H9 (cell line): ENCODE results near the gene OSBP2. TPM values are rescaled to one million over a fixed set of nuclear protein-coding genes. Genes with fewer than 3 reads are reported as not detected.

Experiments used
- DNase-seq: peaks from one replicate; pipeline ENCODE4 v3.0.0-alpha.2; 2017
- H2AFZ ChIP-seq: one replicate; pipeline ENCODE4 v1.6.1; 2013; ENCODE audit warnings: mild to moderate bottlenecking, low read length, control low read depth, moderate library complexity
- H2AK5ac ChIP-seq: 2 replicates; pipeline ENCODE4 v1.6.1; 2013; ENCODE audit warnings: low read length, control low read depth, mixed read lengths; ENCODE audit not compliant: insufficient read length
- H2BK120ac ChIP-seq: one replicate; pipeline ENCODE4 v1.6.1; 2013; ENCODE audit warnings: low read depth, mild to moderate bottlenecking, low read length, control low read depth, inconsistent platforms; ENCODE audit not compliant: poor library complexity, severe bottlenecking
- H2BK12ac ChIP-seq: 2 replicates; pipeline ENCODE4 v1.6.1; 2013; ENCODE audit warnings: low read length, control low read depth, mixed read lengths, low read depth; ENCODE audit not compliant: insufficient read length
- H2BK15ac ChIP-seq: 2 replicates; pipeline ENCODE4 v1.6.1; 2013; ENCODE audit warnings: low read depth, low read length, control low read depth
- H2BK20ac ChIP-seq: one replicate; pipeline ENCODE4 v1.6.1; 2013; ENCODE audit warnings: low read depth, mild to moderate bottlenecking, low read length, control low read depth, inconsistent platforms; ENCODE audit not compliant: poor library complexity, severe bottlenecking
- H2BK5ac ChIP-seq: 2 replicates; pipeline ENCODE4 v1.6.1; 2013; ENCODE audit warnings: low read length, control low read depth, mixed read lengths; ENCODE audit not compliant: insufficient read length
- H3K14ac ChIP-seq: 2 replicates; pipeline ENCODE4 v1.6.1; 2013; ENCODE audit warnings: low read length, control low read depth; ENCODE audit not compliant: insufficient read depth
- H3K18ac ChIP-seq: 2 replicates; pipeline ENCODE4 v1.6.1; 2013; ENCODE audit warnings: low read depth, mild to moderate bottlenecking, mixed read lengths, low read length, control low read depth; ENCODE audit not compliant: insufficient read length
- H3K23ac ChIP-seq: 2 replicates; pipeline ENCODE4 v1.6.1; 2013; ENCODE audit warnings: low read length, control low read depth, mixed read lengths, low read depth; ENCODE audit not compliant: insufficient read length
- H3K23me2 ChIP-seq: 2 replicates; pipeline ENCODE4 v1.6.1; 2013; ENCODE audit warnings: low read depth, mild to moderate bottlenecking, mixed read lengths, low read length, control low read depth; ENCODE audit not compliant: insufficient read length, poor library complexity, severe bottlenecking
- H3K27ac ChIP-seq: 2 replicates; pipeline ENCODE4 v1.5.1; 2013; ENCODE audit warnings: low read length, control low read depth, mixed read lengths, low read depth; ENCODE audit not compliant: insufficient read length
- H3K27me3 ChIP-seq: 2 replicates; pipeline ENCODE4 v1.6.1; 2013; ENCODE audit warnings: low read length, control low read depth, inconsistent platforms; ENCODE audit not compliant: insufficient read depth
- H3K4ac ChIP-seq: 2 replicates; pipeline ENCODE4 v1.6.1; 2013; ENCODE audit warnings: low read depth, mild to moderate bottlenecking, control low read depth, inconsistent platforms, low read length, moderate library complexity
- H3K4me1 ChIP-seq: 2 replicates; pipeline ENCODE4 v1.6.1; 2013; ENCODE audit warnings: low read length, control low read depth, inconsistent platforms; ENCODE audit not compliant: insufficient read depth
- H3K4me2 ChIP-seq: 2 replicates; pipeline ENCODE4 v1.6.1; 2013; ENCODE audit warnings: low read length, control low read depth, mixed read lengths; ENCODE audit not compliant: insufficient read length, insufficient read depth
- H3K56ac ChIP-seq: 2 replicates; pipeline ENCODE4 v1.6.1; 2013; ENCODE audit warnings: low read depth, mild to moderate bottlenecking, mixed read lengths, low read length, control low read depth; ENCODE audit not compliant: insufficient read length
- H3K79me1 ChIP-seq: 2 replicates; pipeline ENCODE4 v1.6.1; 2013; ENCODE audit warnings: low read depth, mild to moderate bottlenecking, moderate library complexity, low read length, control low read depth, inconsistent platforms; ENCODE audit not compliant: insufficient read depth, poor library complexity, severe bottlenecking
- H3K79me2 ChIP-seq: 2 replicates; pipeline ENCODE4 v1.6.1; 2013; ENCODE audit warnings: low read length, control low read depth, inconsistent platforms; ENCODE audit not compliant: insufficient read depth
- H3K9ac ChIP-seq: 2 replicates; pipeline ENCODE4 v1.6.1; 2013; ENCODE audit warnings: low read length, control low read depth, mixed read lengths; ENCODE audit not compliant: insufficient read length; ENCODE audit errors: extremely low read depth
- H3K9me3 ChIP-seq: one replicate; pipeline ENCODE4 v1.6.1; 2013; ENCODE audit warnings: low read depth, low read length, inconsistent platforms; ENCODE audit not compliant: control insufficient read depth
- H3T11ph ChIP-seq: one replicate; pipeline ENCODE4 v1.6.1; 2013; ENCODE audit warnings: mild to moderate bottlenecking, low read length, control low read depth, inconsistent platforms
- H4K20me1 ChIP-seq: one replicate; pipeline ENCODE4 v1.6.1; 2013; ENCODE audit not compliant: control insufficient read depth, insufficient read length, insufficient read depth
- H4K5ac ChIP-seq: 2 replicates; pipeline ENCODE4 v1.6.1; 2013; ENCODE audit warnings: low read depth, mild to moderate bottlenecking, mixed read lengths, low read length, control low read depth; ENCODE audit not compliant: insufficient read length
- H4K8ac ChIP-seq: replicated peaks from 2 replicates; pipeline ENCODE4 v1.6.1; 2013; ENCODE audit warnings: low read length, control low read depth, mixed read lengths, low read depth; ENCODE audit not compliant: insufficient read length
- H4K91ac ChIP-seq: 2 replicates; pipeline ENCODE4 v1.6.1; 2013; ENCODE audit warnings: low read depth, mild to moderate bottlenecking, moderate library complexity, mixed read lengths, low read length, control low read depth; ENCODE audit not compliant: insufficient read length
- H3K27ac Mint-ChIP-seq, 3 experiments: 2 replicates in 2 of 3; 3 replicates in 1 of 3; pipeline ENCODE4 v1.8.0; 2020 to 2021; ENCODE audit warnings: mixed read lengths in 3 of 3, mild to moderate bottlenecking in 1 of 3, moderate library complexity in 1 of 3
- H3K27me3 Mint-ChIP-seq: 2 replicates; pipeline ENCODE4 v1.8.0; 2021; ENCODE audit warnings: low read depth, mild to moderate bottlenecking, moderate library complexity, mixed read lengths
- H3K36me3 Mint-ChIP-seq, 3 experiments: 2 replicates in 2 of 3; 3 replicates in 1 of 3; pipeline ENCODE4 v1.8.0; 2020 to 2021; ENCODE audit warnings: low read depth in 3 of 3, mixed read lengths in 3 of 3; ENCODE audit not compliant: insufficient read depth in 1 of 3
- H3K4me1 Mint-ChIP-seq, 2 experiments: 2 replicates each; pipeline ENCODE4 v1.8.0; 2020; ENCODE audit warnings: mixed read lengths in 2 of 2
- H3K4me3 Mint-ChIP-seq, 2 experiments: 2 replicates in 1 of 2; 3 replicates in 1 of 2; pipeline ENCODE4 v1.8.0; 2020 to 2021; ENCODE audit warnings: mild to moderate bottlenecking in 2 of 2, mixed read lengths in 2 of 2, moderate library complexity in 1 of 2
- H3K9me3 Mint-ChIP-seq, 2 experiments: 2 replicates in 1 of 2; 3 replicates in 1 of 2; pipeline ENCODE4 v1.8.0; 2020; ENCODE audit warnings: mild to moderate bottlenecking in 2 of 2, mixed read lengths in 2 of 2, moderate library complexity in 1 of 2
- CTCF ChIP-seq: fragments of 200-600 bp; sonication (generic); conservative IDR thresholded peaks from 3 replicates; pipeline ENCODE4 v1.8.0; 2021; ENCODE audit warnings: antibody characterized with exemption, mild to moderate bottlenecking
- WGBS: extraction: QIAGEN DNeasy Blood & Tissue Kit; methylation state at CpG from one replicate; pipeline ENCODE4 v1.1.7; 2013; ENCODE audit warnings: missing lambda C conversion rate, low lambda C conversion rate, mixed read lengths; ENCODE audit not compliant: insufficient read length; ENCODE audit errors: extremely low coverage; 5-methylcytosine and 5-hydroxymethylcytosine counted together
- total RNA-seq: library from RNA; stranded (reverse); gene quantifications from 2 replicates; pipeline ENCODE4 v1.2.1, GENCODE V29; 2021

OSBP2 gene
- total RNA-seq, 1 experiment from 2014 or later = 3.4 TPM

- H3K4me2 ChIP-seq = no peak overlapping the region
- H4K8ac ChIP-seq = no peak overlapping the region
- H3K27ac Mint-ChIP-seq = no peak overlapping the region; a peak in 1 of 7 replicates
Observed at GRCh38 chr22:30843245-30843644, 148.6 kb downstream of the OSBP2 start.

More at GRCh38 chr22:30843245-30843644, 148.6 kb downstream of the OSBP2 start:
- Histone ChIP-seq H2AK5ac (no peak overlapping the region), H4K5ac (no peak overlapping the region), H3K9ac (no peak overlapping the region), H2AFZ (no peak overlapping the region), H3K23me2 (no peaks in the 10 kb centered on the region), H2BK120ac (no peak overlapping the region), H3K18ac (no peak overlapping the region), H3T11ph (no peak overlapping the region), H3K27me3 (no peaks in the 10 kb centered on the region), H4K20me1 (no peaks in the 10 kb centered on the region), H3K9me3 (no peaks in the 10 kb centered on the region), H2BK20ac (no peak overlapping the region), H2BK5ac (no peak overlapping the region), H3K79me1 (no peaks in the 10 kb centered on the region), H3K27ac (no peak overlapping the region), H2BK12ac (no peak overlapping the region), H3K56ac (no peak overlapping the region), H4K91ac (no peak overlapping the region), H3K4me1 (no peaks in the 10 kb centered on the region), H3K79me2 (no peaks in the 10 kb centered on the region), H3K4ac (no peak overlapping the region), H3K14ac (no peak overlapping the region), H2BK15ac (no peak overlapping the region), H3K23ac (no peak overlapping the region)
- H3K36me3 Mint-ChIP-seq = peaks cover 0 to 2% (median 0%) of the 10 kb centered on the region in 3 experiments; a peak in 3 of 7 replicates
- no peaks in the 10 kb centered on the region for H3K27me3 Mint-ChIP-seq
- H3K4me1 Mint-ChIP-seq = no peaks in the 10 kb centered on the region
- no CpG with 5 or more reads among the region's 4 CpGs for WGBS
- peaks cover 3 to 9% of the 10 kb centered on the region in 2 experiments; a peak in 4 of 5 replicates for H3K9me3 Mint-ChIP-seq
- no peak overlapping the region for H3K4me3 Mint-ChIP-seq
- DNase-seq = no peak
- TF ChIP-seq CTCF = no peak
